Measurements from ENCODE around the gene FAM120AOS. TPM values are rescaled to one million over a fixed set of nuclear protein-coding genes. Genes with fewer than 3 reads are reported as not detected.
A peak's percentile ranks its signal among the peaks of the same experiment; 100 is the strongest.

The FAM120AOS gene
- total RNA-seq, 1 experiment from 2014 or later, result 53.6 TPM

DNA sequence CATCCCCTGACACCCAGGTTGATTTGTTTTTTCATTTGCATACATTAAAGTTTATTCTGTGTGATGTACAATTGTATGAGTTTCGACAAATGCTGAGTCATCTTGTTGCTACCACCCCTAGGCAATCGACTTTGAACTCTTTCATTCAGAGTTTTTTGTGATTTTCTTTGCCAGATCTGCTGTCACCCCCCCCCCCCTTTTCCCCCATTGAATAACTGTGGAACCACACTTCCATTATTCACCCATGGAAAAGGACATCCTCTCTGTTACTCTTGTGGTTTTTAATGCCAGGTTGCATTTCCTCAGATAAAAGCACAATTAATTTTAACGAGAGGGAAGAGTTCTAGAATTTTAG is 13.7 kb upstream of the FAM120AOS start:
- peaks cover 18% of the 10 kb centered on the region for H3K4me1 ChIP-seq (ENCODE audit: insufficient read depth, low read length)
- Mint-ChIP-seq H3K27me3 (ENCODE audit: low read depth) (no peaks in the 10 kb centered on the region), H3K4me1 (peaks cover 63 to 72% of the 10 kb centered on the region in 2 experiments)

More for the DNA sequence above, 13.7 kb upstream of the FAM120AOS start:
- TF ChIP-seq, protein P1, sequence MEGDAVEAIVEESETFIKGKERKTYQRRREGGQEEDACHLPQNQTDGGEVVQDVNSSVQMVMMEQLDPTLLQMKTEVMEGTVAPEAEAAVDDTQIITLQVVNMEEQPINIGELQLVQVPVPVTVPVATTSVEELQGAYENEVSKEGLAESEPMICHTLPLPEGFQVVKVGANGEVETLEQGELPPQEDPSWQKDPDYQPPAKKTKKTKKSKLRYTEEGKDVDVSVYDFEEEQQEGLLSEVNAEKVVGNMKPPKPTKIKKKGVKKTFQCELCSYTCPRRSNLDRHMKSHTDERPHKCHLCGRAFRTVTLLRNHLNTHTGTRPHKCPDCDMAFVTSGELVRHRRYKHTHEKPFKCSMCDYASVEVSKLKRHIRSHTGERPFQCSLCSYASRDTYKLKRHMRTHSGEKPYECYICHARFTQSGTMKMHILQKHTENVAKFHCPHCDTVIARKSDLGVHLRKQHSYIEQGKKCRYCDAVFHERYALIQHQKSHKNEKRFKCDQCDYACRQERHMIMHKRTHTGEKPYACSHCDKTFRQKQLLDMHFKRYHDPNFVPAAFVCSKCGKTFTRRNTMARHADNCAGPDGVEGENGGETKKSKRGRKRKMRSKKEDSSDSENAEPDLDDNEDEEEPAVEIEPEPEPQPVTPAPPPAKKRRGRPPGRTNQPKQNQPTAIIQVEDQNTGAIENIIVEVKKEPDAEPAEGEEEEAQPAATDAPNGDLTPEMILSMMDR (conservative IDR thresholded peaks at IDR 0.05), result no peak
- Histone ChIP-seq H3K4ac (ENCODE audit: low read depth, low read length) (no peak overlapping the region), H3T11ph (ENCODE audit: low read length) (no peak overlapping the region), H3K27me3 (ENCODE audit: insufficient read depth, low read length) (no peaks in the 10 kb centered on the region), H2BK12ac (ENCODE audit: insufficient read length, low read depth, low read length) (no peak overlapping the region), H3K56ac (ENCODE audit: insufficient read length, low read depth, low read length) (no peak overlapping the region), H2BK20ac (ENCODE audit: low read depth, low read length, poor library complexity, severe bottlenecking) (no peak overlapping the region), H3K4me2 (ENCODE audit: insufficient read depth, insufficient read length, low read length) (no peak overlapping the region), H2AK5ac (ENCODE audit: insufficient read length, low read length) (no peak overlapping the region), H2BK5ac (ENCODE audit: insufficient read length, low read length) (no peak overlapping the region), H3K9ac (ENCODE audit: extremely low read depth, insufficient read length, low read length) (no peak overlapping the region), H3K79me2 (ENCODE audit: insufficient read depth, low read length) (peaks cover 34% of the 10 kb centered on the region; the same call in 1 of the 2 replicates), H3K18ac (ENCODE audit: insufficient read length, low read depth, low read length) (no peak overlapping the region), H2AFZ (ENCODE audit: low read length) (no peak overlapping the region), H3K79me1 (ENCODE audit: insufficient read depth, low read depth, low read length, poor library complexity, severe bottlenecking) (peaks cover 8% of the 10 kb centered on the region), H4K91ac (ENCODE audit: insufficient read length, low read depth, low read length) (no peak overlapping the region), H4K20me1 (ENCODE audit: control insufficient read depth, insufficient read depth, insufficient read length) (no peaks in the 10 kb centered on the region), H4K5ac (ENCODE audit: insufficient read length, low read depth, low read length) (no peak overlapping the region), H4K8ac (replicated peaks; ENCODE audit: insufficient read length, low read depth, low read length) (no peak overlapping the region), H3K14ac (ENCODE audit: insufficient read depth, low read length) (no peak overlapping the region), H2BK120ac (ENCODE audit: low read depth, low read length, poor library complexity, severe bottlenecking) (no peak overlapping the region), H3K23ac (ENCODE audit: insufficient read length, low read depth, low read length) (no peak overlapping the region), H2BK15ac (ENCODE audit: low read depth, low read length) (no peak overlapping the region), H3K9me3 (ENCODE audit: control insufficient read depth, low read depth, low read length) (no peaks in the 10 kb centered on the region), H3K23me2 (ENCODE audit: insufficient read length, low read depth, low read length, poor library complexity, severe bottlenecking) (no peaks in the 10 kb centered on the region), H3K27ac (ENCODE audit: insufficient read length, low read depth, low read length) (no peak overlapping the region)
- Mint-ChIP-seq H3K4me3 (peak overlapping the region in 1 of 2 experiments; percentile 10; a peak in 1 of 5 replicates), H3K36me3 (ENCODE audit: insufficient read depth in 1 of 3, low read depth in 3 of 3) (peaks cover 4 to 16% (median 10%) of the 10 kb centered on the region in 3 experiments; a peak in 6 of 7 replicates), H3K27ac (peak overlapping the region in 2 of 3 experiments; percentile 34 to 74; a peak in 3 of 7 replicates), H3K9me3 (no peaks in the 10 kb centered on the region)
- WGBS (ENCODE audit: extremely low coverage, insufficient read length, low lambda C conversion rate), result no CpG with 5 or more reads among the region's 3 CpGs
- DNase-seq, result no peak

Data from H9 (cell line).